CD4-positive, alpha-beta T cell treated with Interleukin-4 for 4 hours (primary cell): Measurements from ENCODE around the gene SGMS1.
"Not testable (repeated sequence)": the region's sequence is repeated elsewhere in the genome, so short reads cannot be mapped to it uniquely, and the experiment has no call there.

ENCODE experiments used
- DNase-seq: peaks from one replicate; pipeline ENCODE4 v3.0.0-alpha.2; 2020

Gene SGMS1

GRCh38 chr10:50529660-50530059, 94.1 kb downstream of the SGMS1 start:
- no peak for DNase-seq

- no peak for DNase-seq
Measured at GRCh38 chr10:50528206-50528605, 95.5 kb downstream of the SGMS1 start.

- DNase-seq = peak; percentile 61
Measured at GRCh38 chr10:50527442-50528043, 96.2 kb downstream of the SGMS1 start.

- DNase-seq = no peak
Measured at GRCh38 chr10:50526185-50526584, 97.6 kb downstream of the SGMS1 start.

- DNase-seq = no peak
Measured at GRCh38 chr10:50523357-50523756, 100.4 kb downstream of the SGMS1 start.

GRCh38 chr10:50522908-50523307, 100.8 kb downstream of the SGMS1 start:
- no peak for DNase-seq

- DNase-seq = no peak
Measured at GRCh38 chr10:50520115-50520514, 103.6 kb downstream of the SGMS1 start.

GRCh38 chr10:50517626-50518025, 106.1 kb downstream of the SGMS1 start:
- DNase-seq = no peak

GRCh38 chr10:50516171-50516570, 107.6 kb downstream of the SGMS1 start:
- no peak for DNase-seq

- DNase-seq = no peak
Measured at GRCh38 chr10:50515420-50515819, 108.3 kb downstream of the SGMS1 start.

GRCh38 chr10:50514995-50515394, 108.8 kb downstream of the SGMS1 start:
- DNase-seq = no peak

- DNase-seq = no peak
Measured at GRCh38 chr10:50513956-50514355, 109.8 kb downstream of the SGMS1 start.

- peak; percentile 57 for DNase-seq
Measured at GRCh38 chr10:50512743-50513416, 110.9 kb downstream of the SGMS1 start.

GRCh38 chr10:50512214-50512595, 111.6 kb downstream of the SGMS1 start:
- no peak for DNase-seq

- peak; percentile 38 for DNase-seq
Measured at GRCh38 chr10:50511492-50512213, 112.1 kb downstream of the SGMS1 start.

- DNase-seq = no peak
Measured at GRCh38 chr10:50510517-50511473, 113.0 kb downstream of the SGMS1 start.

GRCh38 chr10:50508315-50509051, 115.3 kb downstream of the SGMS1 start:
- peak; percentile 74 for DNase-seq

- no peak for DNase-seq
Measured at GRCh38 chr10:50506861-50507573, 116.7 kb downstream of the SGMS1 start.

GRCh38 chr10:50504389-50504788, 119.4 kb downstream of the SGMS1 start:
- no peak for DNase-seq

- DNase-seq = peak; percentile 16
Measured at GRCh38 chr10:50503661-50504320, 120.0 kb downstream of the SGMS1 start.

- DNase-seq = not testable (repeated sequence)
Measured at GRCh38 chr10:50503156-50503555, 120.6 kb downstream of the SGMS1 start.
